ENCODE data around the gene HBP1.
A peak's percentile ranks its signal among the peaks of the same experiment; 100 is the strongest.

Gene HBP1

DNA sequence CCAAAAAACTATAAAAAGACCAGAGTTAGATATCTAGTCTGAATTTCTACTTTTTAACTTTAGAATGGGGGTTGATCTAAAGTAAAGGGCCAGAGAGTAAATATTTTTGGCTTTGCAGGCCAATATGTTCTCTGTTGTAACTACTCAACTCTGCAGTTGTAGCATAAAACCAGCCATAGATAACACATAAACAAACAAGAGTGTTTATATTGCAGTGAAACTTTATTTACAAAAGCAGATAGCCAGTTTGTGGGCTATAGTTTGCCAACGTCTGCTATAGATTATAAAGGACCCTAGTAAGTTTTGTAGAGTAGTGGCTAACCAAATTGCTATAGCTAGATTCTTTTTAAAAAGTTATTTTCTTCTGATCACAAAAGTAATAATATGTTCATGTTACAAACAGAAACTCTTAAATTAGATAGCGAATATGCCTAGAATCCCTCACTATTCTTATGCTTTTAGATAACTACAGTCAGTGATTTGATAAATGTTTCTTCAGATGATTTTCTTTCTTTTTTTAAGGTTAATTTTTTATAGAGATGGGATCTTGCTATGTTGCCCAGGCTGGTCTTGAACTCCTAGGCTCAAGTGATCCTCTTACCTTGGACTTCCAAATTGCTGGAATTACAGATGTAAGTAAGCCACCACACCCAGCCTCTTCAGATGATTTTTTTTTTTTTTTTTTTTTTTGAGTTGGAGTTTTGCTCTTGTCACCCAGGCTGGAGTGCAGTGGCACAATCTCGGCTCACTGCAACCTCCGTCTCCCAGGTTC, 23.6 kb upstream of the HBP1 start:
- Histone ChIP-seq H3K27ac (no peak overlapping the region), H3K27me3 (no peaks in the 10 kb centered on the region), H3K9me3 (no peaks in the 10 kb centered on the region), H3K36me3 (no peaks in the 10 kb centered on the region), H3K4me1 (ENCODE audit: control insufficient read depth in 1 of 2, insufficient read depth in 1 of 2, low read depth in 1 of 2, low read length in 1 of 2) (no peaks in the 10 kb centered on the region), H3K4me3 (ENCODE audit: low read depth in 1 of 2, low read length in 1 of 2) (no peak overlapping the region)
- no peak for TF ChIP-seq CTCF (IDR thresholded peaks at IDR 0.05)

- Histone ChIP-seq H3K27ac (no peak overlapping the region), H3K27me3 (no peaks in the 10 kb centered on the region), H3K36me3 (no peaks in the 10 kb centered on the region), H3K9me3 (no peaks in the 10 kb centered on the region), H3K4me3 (ENCODE audit: low read depth in 1 of 2, low read length in 1 of 2) (no peak overlapping the region), H3K4me1 (ENCODE audit: control insufficient read depth in 1 of 2, insufficient read depth in 1 of 2, low read depth in 1 of 2, low read length in 1 of 2) (no peaks in the 10 kb centered on the region)
- peak; percentile 36 for TF ChIP-seq CTCF (IDR thresholded peaks at IDR 0.05)
Measured at GRCh38 chr7:107147464-107148393, 21.1 kb upstream of the HBP1 start.

- no peak overlapping the region for H3K4me3 ChIP-seq (ENCODE audit: low read depth in 1 of 2, low read length in 1 of 2)
- no peak for TF ChIP-seq CTCF (IDR thresholded peaks at IDR 0.05)
Measured at GRCh38 chr7:107148721-107149120, 20.1 kb upstream of the HBP1 start.

GRCh38 chr7:107149863-107150262, 18.9 kb upstream of the HBP1 start:
- H3K4me3 ChIP-seq (ENCODE audit: low read depth in 1 of 2, low read length in 1 of 2): no peak overlapping the region
- TF ChIP-seq CTCF (IDR thresholded peaks at IDR 0.05): no peak
- no peaks in the 10 kb centered on the region for H3K27me3 ChIP-seq
- H3K27ac ChIP-seq: no peak overlapping the region
- H3K9me3 ChIP-seq: no peaks in the 10 kb centered on the region
- no peaks in the 10 kb centered on the region for H3K4me1 ChIP-seq (ENCODE audit: control insufficient read depth in 1 of 2, insufficient read depth in 1 of 2, low read depth in 1 of 2, low read length in 1 of 2)
- H3K36me3 ChIP-seq: no peaks in the 10 kb centered on the region

More at GRCh38 chr7:107148721-107149120, 20.1 kb upstream of the HBP1 start:
- H3K27me3 ChIP-seq: no peaks in the 10 kb centered on the region
- no peaks in the 10 kb centered on the region for H3K4me1 ChIP-seq (ENCODE audit: control insufficient read depth in 1 of 2, insufficient read depth in 1 of 2, low read depth in 1 of 2, low read length in 1 of 2)
- H3K36me3 ChIP-seq: no peaks in the 10 kb centered on the region
- H3K9me3 ChIP-seq: no peaks in the 10 kb centered on the region
- no peak overlapping the region for H3K27ac ChIP-seq

- H3K36me3 ChIP-seq: no peaks in the 10 kb centered on the region
- H3K27ac ChIP-seq: no peak overlapping the region
- no peaks in the 10 kb centered on the region for H3K4me1 ChIP-seq (ENCODE audit: control insufficient read depth in 1 of 2, insufficient read depth in 1 of 2, low read depth in 1 of 2, low read length in 1 of 2)
- TF ChIP-seq CTCF (IDR thresholded peaks at IDR 0.05): peak; percentile 64
- no peak overlapping the region for H3K4me3 ChIP-seq (ENCODE audit: low read depth in 1 of 2, low read length in 1 of 2)
- no peaks in the 10 kb centered on the region for H3K9me3 ChIP-seq
- no peaks in the 10 kb centered on the region for H3K27me3 ChIP-seq
Measured at GRCh38 chr7:107150375-107151073, 18.3 kb upstream of the HBP1 start.

All from neutrophil (primary cell).